Type B pancreatic cell (in vitro differentiated cells): Measurements from ENCODE around the gene ALX4. TPM values are rescaled to one million over a fixed set of nuclear protein-coding genes. Genes with fewer than 3 reads are reported as not detected.

Experiments
- DNase-seq: peaks from one replicate; pipeline ENCODE4 v3.0.0; 2021; ENCODE audit warnings: mixed read lengths; ENCODE audit not compliant: unreplicated experiment; ENCODE audit errors: extremely low spot score
- H3K27ac Mint-ChIP-seq: 2 replicates; pipeline ENCODE4 v1.8.0; 2021; ENCODE audit warnings: mild to moderate bottlenecking, mixed read lengths
- H3K27me3 Mint-ChIP-seq: 2 replicates; pipeline ENCODE4 v1.8.0; 2021; ENCODE audit warnings: mixed read lengths
- H3K36me3 Mint-ChIP-seq: 2 replicates; pipeline ENCODE4 v1.8.0; 2021; ENCODE audit warnings: mixed read lengths
- H3K4me1 Mint-ChIP-seq: one replicate; pipeline ENCODE4 v1.8.0; 2021; ENCODE audit warnings: mixed read lengths; ENCODE audit not compliant: unreplicated experiment
- H3K4me3 Mint-ChIP-seq: 2 replicates; pipeline ENCODE4 v1.8.0; 2021; ENCODE audit warnings: mild to moderate bottlenecking, mixed read lengths
- H3K9me3 Mint-ChIP-seq: 2 replicates; pipeline ENCODE4 v1.8.0; 2021; ENCODE audit warnings: mixed read lengths
- CTCF ChIP-seq: fragments of 200-600 bp; sonication (generic); conservative IDR thresholded peaks from 2 replicates; pipeline ENCODE4 v1.5.0; 2021; ENCODE audit warnings: antibody characterized with exemption, mild to moderate bottlenecking
- total RNA-seq: library from RNA; stranded (reverse); gene quantifications from 2 replicates; pipeline ENCODE4 v1.2.1, GENCODE V29; 2021; ENCODE audit warnings: low replicate concordance

ALX4 gene
- total RNA-seq, 1 donor from 2014 or later = 11.6 TPM

GRCh38 chr11:44264438-44264749, 45.5 kb downstream of the ALX4 start:
- H3K36me3 Mint-ChIP-seq = no peaks in the 10 kb centered on the region
- no peak overlapping the region for H3K27ac Mint-ChIP-seq
- H3K4me3 Mint-ChIP-seq = no peak overlapping the region
- H3K4me1 Mint-ChIP-seq = peaks cover 19% of the 10 kb centered on the region
- TF ChIP-seq CTCF = no peak
- no peak for DNase-seq
- peaks cover 4% of the 10 kb centered on the region for H3K27me3 Mint-ChIP-seq
- H3K9me3 Mint-ChIP-seq = no peaks in the 10 kb centered on the region

- H3K4me1 Mint-ChIP-seq = peaks cover 19% of the 10 kb centered on the region
- TF ChIP-seq CTCF = no peak
- no peak for DNase-seq
- no peaks in the 10 kb centered on the region for H3K36me3 Mint-ChIP-seq
- H3K27me3 Mint-ChIP-seq = peaks cover 4% of the 10 kb centered on the region
- H3K9me3 Mint-ChIP-seq = no peaks in the 10 kb centered on the region
- H3K4me3 Mint-ChIP-seq = no peak overlapping the region
- H3K27ac Mint-ChIP-seq = no peak overlapping the region
These were observed 46.1 kb downstream of the ALX4 start for GRCh38 chr11:44263738-44264437.

DNA sequence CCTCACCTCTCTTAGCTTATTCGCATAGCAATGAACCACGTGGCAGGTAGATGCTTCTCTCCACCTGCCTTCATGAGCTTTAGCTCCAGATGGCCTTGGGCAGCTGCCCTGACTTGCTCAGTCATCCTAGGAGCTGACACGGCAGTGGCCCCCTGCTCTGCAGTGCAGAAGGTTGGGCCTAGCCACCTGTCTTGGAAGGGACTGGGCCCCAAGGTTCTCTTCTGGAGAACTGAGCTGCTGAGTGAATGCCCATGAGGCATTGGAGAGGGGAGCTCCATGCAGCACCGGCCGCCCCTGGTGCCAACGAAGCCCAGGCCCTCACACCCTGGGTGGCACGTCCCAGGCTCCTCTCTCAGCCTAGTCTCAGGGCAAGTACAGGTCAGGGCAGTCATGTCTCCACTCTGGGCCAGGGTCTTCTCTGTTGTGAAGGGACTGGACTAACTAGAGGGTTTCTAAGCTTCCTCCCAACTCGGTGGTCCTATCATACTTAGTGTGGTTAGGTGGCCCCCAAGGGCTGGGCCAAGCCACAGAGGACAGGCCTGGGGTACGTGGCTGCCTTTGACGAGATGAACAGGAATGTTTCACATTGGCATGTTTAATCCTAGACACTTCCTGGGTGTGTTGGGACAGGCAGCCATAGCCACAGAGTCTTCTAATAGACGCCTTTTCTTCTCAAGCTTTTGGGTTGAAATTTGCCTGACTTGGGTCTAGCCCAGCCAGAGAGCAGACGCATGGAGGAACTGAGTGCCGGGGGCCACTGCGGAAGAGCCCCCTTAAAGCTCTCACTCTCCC, 47.9 kb downstream of the ALX4 start:
- Mint-ChIP-seq H3K27me3 (peaks cover 4% of the 10 kb centered on the region), H3K27ac (no peak overlapping the region), H3K9me3 (no peaks in the 10 kb centered on the region), H3K4me1 (peaks cover 19% of the 10 kb centered on the region), H3K4me3 (no peak overlapping the region), H3K36me3 (no peaks in the 10 kb centered on the region)
- no peak for DNase-seq
- TF ChIP-seq CTCF = no peak

- no peak for TF ChIP-seq CTCF
- H3K9me3 Mint-ChIP-seq = no peaks in the 10 kb centered on the region
- H3K36me3 Mint-ChIP-seq = no peaks in the 10 kb centered on the region
- no peak for DNase-seq
- no peak overlapping the region for H3K27ac Mint-ChIP-seq
- peaks cover 26% of the 10 kb centered on the region for H3K4me1 Mint-ChIP-seq
- no peak overlapping the region for H3K4me3 Mint-ChIP-seq
- H3K27me3 Mint-ChIP-seq = peaks cover 4% of the 10 kb centered on the region
These were observed 49.9 kb downstream of the ALX4 start for GRCh38 chr11:44260081-44260480.

DNA sequence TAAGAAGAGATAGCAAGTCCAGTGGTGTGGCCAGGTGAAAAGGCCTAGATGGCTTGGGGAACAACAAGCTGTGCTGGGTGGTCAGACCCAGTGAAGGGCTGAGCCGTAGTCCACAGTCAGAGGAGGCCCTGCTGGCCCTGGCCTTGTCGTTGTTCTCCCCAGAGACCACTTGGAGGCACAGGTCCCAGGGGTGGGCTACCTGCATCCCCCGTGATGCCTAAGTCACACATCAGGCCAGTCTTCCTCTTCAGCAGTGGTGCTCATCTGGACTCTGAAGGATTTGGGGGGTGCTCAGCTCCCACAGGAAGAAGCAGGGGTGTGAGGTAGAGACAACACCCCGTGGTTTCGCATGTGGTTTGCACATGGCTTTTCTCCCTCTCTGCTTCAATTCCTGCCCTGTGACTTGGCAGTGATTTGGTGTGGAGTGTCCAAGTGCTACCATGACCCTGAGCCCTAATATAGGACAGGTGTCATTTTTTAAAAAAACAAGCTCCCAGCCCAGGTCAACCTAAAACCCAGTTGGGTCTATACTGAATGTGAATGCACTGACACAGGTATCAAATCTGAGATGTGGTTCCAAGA, 51.0 kb downstream of the ALX4 start:
- Mint-ChIP-seq H3K27me3 (peaks cover 4% of the 10 kb centered on the region), H3K27ac (no peak overlapping the region), H3K36me3 (no peaks in the 10 kb centered on the region), H3K4me1 (peaks cover 26% of the 10 kb centered on the region), H3K9me3 (no peaks in the 10 kb centered on the region), H3K4me3 (no peak overlapping the region)
- no peak for DNase-seq
- TF ChIP-seq CTCF = no peak
